A549 treated with RU486 at 1 μM for 4 hours (cell line): ENCODE results near the gene SLC2A8. TPM values are rescaled to one million over a fixed set of nuclear protein-coding genes. Genes with fewer than 3 reads are reported as not detected.

Experiments used
- total RNA-seq: library from RNA; stranded (reverse); fragments of 200-300 nt; extraction: Qiagen RNA extraction; gene quantifications from 5 replicates; pipeline ENCODE4 v1.2.3, GENCODE V29; 2022; ENCODE audit warnings: low read depth

Gene SLC2A8, protein sequence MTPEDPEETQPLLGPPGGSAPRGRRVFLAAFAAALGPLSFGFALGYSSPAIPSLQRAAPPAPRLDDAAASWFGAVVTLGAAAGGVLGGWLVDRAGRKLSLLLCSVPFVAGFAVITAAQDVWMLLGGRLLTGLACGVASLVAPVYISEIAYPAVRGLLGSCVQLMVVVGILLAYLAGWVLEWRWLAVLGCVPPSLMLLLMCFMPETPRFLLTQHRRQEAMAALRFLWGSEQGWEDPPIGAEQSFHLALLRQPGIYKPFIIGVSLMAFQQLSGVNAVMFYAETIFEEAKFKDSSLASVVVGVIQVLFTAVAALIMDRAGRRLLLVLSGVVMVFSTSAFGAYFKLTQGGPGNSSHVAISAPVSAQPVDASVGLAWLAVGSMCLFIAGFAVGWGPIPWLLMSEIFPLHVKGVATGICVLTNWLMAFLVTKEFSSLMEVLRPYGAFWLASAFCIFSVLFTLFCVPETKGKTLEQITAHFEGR
- 8.9 to 16.2 TPM (median 14.7 TPM) in 5 replicates for total RNA-seq

DNA sequence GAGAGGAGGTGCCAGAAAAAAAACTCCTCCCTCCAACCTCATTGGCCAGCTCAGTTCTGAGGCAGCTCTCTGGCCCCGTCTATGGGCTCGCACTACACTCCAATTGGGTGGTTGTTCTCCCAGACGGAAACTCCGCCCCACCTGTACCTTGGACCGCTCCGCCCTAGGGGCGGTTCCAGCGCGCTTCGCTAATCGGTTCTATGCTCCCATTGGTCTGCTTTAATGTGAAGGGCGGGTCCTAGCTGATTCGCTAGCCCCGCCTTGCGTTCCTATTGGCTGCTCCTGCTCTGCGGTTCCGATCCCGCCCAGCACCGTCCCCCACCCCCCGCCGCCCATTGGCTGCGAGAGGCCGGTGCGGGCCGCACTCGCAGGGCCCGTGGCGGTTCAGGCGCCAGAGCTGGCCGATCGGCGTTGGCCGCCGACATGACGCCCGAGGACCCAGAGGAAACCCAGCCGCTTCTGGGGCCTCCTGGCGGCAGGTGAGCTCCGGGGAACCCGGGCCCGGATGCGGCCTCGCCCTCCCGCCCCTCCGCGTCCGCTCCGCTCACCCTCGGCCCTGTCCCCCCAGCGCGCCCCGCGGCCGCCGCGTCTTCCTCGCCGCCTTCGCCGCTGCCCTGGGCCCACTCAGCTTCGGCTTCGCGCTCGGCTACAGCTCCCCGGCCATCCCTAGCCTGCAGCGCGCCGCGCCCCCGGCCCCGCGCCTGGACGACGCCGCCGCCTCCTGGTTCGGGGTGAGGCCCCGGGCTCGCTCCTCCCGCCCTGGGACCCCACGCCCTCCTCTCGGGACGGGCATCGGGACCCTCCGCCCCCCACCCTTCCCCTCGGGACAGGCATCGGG is at the start of gene SLC2A8:
Gene SLC2A8 (plus strand): TSS at position 362 of the 838 bp plus-strand sequence. CDS start 62 bp downstream, at position 424.

DNA sequence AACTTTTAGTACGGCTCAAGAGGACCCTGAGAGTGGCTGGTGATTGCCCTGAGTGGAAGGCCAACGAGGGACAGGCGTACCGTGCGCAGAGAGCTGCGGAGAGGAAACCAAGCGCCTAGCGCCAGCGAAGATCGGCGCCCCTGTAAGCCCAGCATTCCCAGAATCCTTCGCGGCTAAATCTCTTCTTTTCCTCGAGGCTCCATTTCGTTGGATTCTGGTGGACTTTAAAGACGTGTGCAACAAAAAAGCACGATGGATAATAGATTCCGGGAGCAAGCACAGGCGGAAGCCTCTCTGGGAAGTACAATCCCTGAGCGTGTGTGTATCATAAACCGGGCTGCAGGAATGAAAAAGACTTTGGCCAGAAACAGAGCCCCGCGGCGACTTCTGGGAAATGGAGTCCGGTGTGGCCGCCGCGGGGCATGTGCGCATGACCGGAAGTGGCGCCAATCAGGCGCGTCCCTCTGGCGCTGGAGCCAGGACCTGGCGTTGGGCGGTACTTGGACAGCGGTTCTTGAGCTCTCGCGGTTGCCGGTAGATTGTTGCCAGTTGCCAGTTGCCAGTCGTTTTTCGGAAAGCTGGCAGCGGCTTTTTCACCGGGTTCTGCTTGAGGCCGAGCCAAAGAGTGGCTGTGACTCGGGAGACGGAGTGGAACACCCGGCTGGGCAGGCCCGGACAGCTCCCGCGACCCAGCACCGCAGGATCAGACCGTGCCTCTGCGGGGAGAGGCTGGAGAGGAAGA is 27.1 kb downstream of the SLC2A8 start, which contains the start of gene ZNF79:
Gene ZNF79 (plus strand): TSS at position 449 of the 742 bp plus-strand sequence. CDS start 406 bp downstream, outside the sequence.

DNA sequence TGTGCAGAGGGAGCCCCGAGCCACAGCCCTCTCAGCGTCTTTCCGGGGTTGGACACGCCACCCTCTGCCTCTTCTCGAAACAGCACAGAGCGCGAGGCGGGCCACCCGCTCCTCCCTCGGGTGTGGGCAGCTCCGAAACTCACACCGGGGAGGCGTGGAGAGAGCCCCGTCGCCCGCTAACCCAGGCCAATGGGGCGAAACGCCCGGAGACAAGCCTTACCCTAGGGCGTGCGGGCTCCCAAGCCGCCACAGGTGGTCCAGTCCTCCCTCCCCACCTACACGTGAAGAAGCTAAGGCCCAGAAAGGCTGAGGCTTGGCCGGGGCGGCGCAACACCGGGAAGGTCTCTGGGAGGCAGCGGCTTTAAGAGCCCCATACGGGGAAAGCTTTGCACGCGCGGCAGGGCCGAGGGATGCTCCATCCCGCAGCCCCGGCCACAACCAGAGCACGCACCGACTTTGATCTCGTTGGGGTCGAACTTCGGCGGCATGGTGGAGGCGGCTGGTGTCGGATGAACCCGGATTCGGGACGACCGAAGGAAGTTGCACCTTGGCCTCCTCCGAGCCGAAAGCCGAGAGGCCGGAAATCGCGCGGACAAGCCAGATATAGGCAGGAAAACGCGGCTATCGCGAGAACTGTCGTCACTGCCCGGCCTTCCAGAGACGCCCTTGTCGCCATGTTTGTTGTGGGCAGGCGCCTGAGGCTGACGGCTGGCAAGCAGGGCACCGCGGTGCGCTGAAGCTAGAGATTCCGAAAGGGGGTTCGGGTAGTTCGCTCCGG is 54.0 kb downstream of the SLC2A8 start, which contains the start of the genes LRSAM1 and RPL12:
Gene LRSAM1 (plus strand): TSS at position 681 of the 778 bp plus-strand sequence. CDS start 3,018 bp downstream, outside the sequence.
Gene RPL12 (minus strand): TSS at position 577 of the 778 bp plus-strand sequence. CDS start 89 bp downstream, at position 488.

Other genes with a start within 250 kb of the SLC2A8 start
- gene GARNL3, start 132.4 kb upstream of the SLC2A8 start, total RNA-seq: 1.6 to 3.4 TPM (median 1.8 TPM) in 5 replicates
- gene ZNF79, start 27.2 kb downstream of the SLC2A8 start, total RNA-seq: 5.8 to 6.1 TPM (median 6.1 TPM) in 5 replicates
- 2,677 to 2,995 TPM (median 2,770 TPM) in 5 replicates for gene RPL12, start 54.2 kb downstream of the SLC2A8 start, total RNA-seq
- gene LRSAM1, start 54.3 kb downstream of the SLC2A8 start, total RNA-seq: 8.4 to 11.3 TPM (median 10.0 TPM) in 5 replicates
- 14.6 to 18.4 TPM (median 16.5 TPM) in 5 replicates for gene STXBP1, start 215.1 kb downstream of the SLC2A8 start, total RNA-seq